ENCODE measurements around the gene FSTL4.

DNA sequence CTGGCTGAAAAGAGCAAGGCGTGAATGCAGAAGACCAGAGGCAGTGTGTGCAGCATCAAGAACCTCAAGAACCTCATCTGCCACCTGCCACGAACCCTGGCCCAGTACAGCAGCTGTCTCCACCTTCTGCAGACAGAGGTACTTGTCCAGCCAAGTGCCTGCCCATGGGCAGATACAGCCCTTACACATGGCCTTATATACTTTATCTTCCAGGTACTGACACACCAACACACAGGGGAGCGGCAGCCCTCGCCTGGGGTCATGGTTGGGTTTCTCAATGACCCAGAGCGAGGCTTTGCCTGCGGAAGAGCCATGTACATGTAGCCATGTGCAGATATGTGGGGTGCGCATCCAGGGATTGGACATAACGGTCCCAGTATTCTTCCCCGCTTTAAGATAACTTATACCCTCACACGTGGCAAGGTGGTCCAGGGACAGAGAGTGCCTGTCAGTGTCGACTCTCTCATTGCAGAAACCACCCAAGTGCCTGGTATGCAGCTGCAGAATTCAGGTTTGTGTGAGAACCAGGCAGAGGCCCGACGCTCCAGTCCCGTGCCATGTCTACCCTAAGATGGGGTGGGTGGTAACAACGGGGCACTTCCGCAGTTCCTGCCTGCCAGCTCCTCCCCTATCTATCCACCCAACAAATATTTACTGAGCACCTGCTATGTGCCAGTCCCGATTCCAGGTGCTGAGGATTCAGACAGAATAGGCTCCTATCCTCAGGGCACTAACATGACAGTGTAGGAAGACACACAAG, 206.9 kb downstream of the FSTL4 start:
- TF ChIP-seq EZH2phosphoT487 (IDR thresholded peaks at IDR 0.05; ENCODE audit: borderline replicate concordance, low read depth) (no peak), POLR2AphosphoS5 (IDR thresholded peaks at IDR 0.05; ENCODE audit: low read depth, low read length) (no peak)
- TF ChIP-seq, protein P1, sequence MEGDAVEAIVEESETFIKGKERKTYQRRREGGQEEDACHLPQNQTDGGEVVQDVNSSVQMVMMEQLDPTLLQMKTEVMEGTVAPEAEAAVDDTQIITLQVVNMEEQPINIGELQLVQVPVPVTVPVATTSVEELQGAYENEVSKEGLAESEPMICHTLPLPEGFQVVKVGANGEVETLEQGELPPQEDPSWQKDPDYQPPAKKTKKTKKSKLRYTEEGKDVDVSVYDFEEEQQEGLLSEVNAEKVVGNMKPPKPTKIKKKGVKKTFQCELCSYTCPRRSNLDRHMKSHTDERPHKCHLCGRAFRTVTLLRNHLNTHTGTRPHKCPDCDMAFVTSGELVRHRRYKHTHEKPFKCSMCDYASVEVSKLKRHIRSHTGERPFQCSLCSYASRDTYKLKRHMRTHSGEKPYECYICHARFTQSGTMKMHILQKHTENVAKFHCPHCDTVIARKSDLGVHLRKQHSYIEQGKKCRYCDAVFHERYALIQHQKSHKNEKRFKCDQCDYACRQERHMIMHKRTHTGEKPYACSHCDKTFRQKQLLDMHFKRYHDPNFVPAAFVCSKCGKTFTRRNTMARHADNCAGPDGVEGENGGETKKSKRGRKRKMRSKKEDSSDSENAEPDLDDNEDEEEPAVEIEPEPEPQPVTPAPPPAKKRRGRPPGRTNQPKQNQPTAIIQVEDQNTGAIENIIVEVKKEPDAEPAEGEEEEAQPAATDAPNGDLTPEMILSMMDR (IDR thresholded peaks at IDR 0.05), result no peak
- TF ChIP-seq, protein P2, sequence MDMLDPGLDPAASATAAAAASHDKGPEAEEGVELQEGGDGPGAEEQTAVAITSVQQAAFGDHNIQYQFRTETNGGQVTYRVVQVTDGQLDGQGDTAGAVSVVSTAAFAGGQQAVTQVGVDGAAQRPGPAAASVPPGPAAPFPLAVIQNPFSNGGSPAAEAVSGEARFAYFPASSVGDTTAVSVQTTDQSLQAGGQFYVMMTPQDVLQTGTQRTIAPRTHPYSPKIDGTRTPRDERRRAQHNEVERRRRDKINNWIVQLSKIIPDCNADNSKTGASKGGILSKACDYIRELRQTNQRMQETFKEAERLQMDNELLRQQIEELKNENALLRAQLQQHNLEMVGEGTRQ (IDR thresholded peaks at IDR 0.05; ENCODE audit: borderline replicate concordance, low read depth, low read length), result no peak

Measured in SK-N-SH (cell line).